ENCODE results near the gene LUC7L. TPM values are rescaled to one million over a fixed set of nuclear protein-coding genes. Genes with fewer than 3 reads are reported as not detected.

Gene LUC7L
- total RNA-seq, 4 donors from 2014 or later = 52.7 to 115 (median 76.8) TPM

- DNase-seq (ENCODE audit: low spot score) = no peak
- no peak for ATAC-seq (ENCODE audit: low FRiP score)
- TF ChIP-seq CTCF (IDR thresholded peaks at IDR 0.05) = no peak
These were observed 37.3 kb upstream of the LUC7L start for GRCh38 chr16:266258-267164.

GRCh38 chr16:265711-266110 is 36.5 kb upstream of the LUC7L start:
- no peak for TF ChIP-seq CTCF (IDR thresholded peaks at IDR 0.05)
- ATAC-seq (ENCODE audit: low FRiP score) = no peak

GRCh38 chr16:265002-265529 is 35.8 kb upstream of the LUC7L start:
- TF ChIP-seq CTCF (IDR thresholded peaks at IDR 0.05) = no peak
- no peak for DNase-seq (ENCODE audit: low spot score)
- no peak for ATAC-seq (ENCODE audit: low FRiP score)

More at GRCh38 chr16:265711-266110, 36.5 kb upstream of the LUC7L start:
- DNase-seq (ENCODE audit: low spot score) = no peak

- DNase-seq (ENCODE audit: low spot score) (no peak), ATAC-seq (ENCODE audit: low FRiP score) (no peak)
- TF ChIP-seq CTCF (IDR thresholded peaks at IDR 0.05) = no peak
These were observed 35.2 kb upstream of the LUC7L start for GRCh38 chr16:264440-264951.

- ATAC-seq (ENCODE audit: low FRiP score) (no peak), DNase-seq (ENCODE audit: low spot score) (no peak)
- no peak for TF ChIP-seq CTCF (IDR thresholded peaks at IDR 0.05)
These were observed 34.7 kb upstream of the LUC7L start for GRCh38 chr16:263944-264343.

GRCh38 chr16:263182-263774 is 34.0 kb upstream of the LUC7L start:
- TF ChIP-seq CTCF (IDR thresholded peaks at IDR 0.05) = no peak
- DNase-seq (ENCODE audit: low spot score) (no peak), ATAC-seq (ENCODE audit: low FRiP score) (no peak)

Data from omental fat pad (tissue), 4 donors.